ENCODE measurements around the gene KANSL1L.
A peak's percentile ranks its signal among the peaks of the same experiment; 100 is the strongest.
"Not testable (repeated sequence)": the region's sequence is repeated elsewhere in the genome, so short reads cannot be mapped to it uniquely, and the experiment has no call there.

The KANSL1L gene, protein sequence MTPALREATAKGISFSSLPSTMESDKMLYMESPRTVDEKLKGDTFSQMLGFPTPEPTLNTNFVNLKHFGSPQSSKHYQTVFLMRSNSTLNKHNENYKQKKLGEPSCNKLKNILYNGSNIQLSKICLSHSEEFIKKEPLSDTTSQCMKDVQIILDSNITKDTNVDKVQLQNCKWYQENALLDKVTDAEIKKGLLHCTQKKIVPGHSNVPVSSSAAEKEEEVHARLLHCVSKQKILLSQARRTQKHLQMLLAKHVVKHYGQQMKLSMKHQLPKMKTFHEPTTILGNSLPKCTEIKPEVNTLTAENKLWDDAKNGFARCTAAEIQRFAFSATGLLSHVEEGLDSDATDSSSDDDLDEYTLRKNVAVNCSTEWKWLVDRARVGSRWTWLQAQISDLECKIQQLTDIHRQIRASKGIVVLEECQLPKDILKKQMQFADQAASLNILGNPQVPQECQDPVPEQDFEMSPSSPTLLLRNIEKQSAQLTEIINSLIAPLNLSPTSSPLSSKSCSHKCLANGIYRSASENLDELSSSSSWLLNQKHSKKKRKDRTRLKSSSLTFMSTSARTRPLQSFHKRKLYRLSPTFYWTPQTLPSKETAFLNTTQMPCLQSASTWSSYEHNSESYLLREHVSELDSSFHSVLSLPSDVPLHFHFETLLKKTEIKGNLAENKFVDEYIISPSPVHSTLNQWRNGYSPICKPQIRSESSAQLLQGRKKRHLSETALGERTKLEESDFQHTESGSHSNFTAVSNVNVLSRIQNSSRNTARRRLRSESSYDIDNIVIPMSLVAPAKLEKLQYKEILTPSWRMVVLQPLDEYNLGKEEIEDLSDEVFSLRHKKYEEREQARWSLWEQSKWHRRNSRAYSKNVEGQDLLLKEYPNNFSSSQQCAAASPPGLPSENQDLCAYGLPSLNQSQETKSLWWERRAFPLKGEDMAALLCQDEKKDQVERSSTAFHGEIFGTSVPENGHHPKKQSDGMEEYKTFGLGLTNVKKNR

DNA sequence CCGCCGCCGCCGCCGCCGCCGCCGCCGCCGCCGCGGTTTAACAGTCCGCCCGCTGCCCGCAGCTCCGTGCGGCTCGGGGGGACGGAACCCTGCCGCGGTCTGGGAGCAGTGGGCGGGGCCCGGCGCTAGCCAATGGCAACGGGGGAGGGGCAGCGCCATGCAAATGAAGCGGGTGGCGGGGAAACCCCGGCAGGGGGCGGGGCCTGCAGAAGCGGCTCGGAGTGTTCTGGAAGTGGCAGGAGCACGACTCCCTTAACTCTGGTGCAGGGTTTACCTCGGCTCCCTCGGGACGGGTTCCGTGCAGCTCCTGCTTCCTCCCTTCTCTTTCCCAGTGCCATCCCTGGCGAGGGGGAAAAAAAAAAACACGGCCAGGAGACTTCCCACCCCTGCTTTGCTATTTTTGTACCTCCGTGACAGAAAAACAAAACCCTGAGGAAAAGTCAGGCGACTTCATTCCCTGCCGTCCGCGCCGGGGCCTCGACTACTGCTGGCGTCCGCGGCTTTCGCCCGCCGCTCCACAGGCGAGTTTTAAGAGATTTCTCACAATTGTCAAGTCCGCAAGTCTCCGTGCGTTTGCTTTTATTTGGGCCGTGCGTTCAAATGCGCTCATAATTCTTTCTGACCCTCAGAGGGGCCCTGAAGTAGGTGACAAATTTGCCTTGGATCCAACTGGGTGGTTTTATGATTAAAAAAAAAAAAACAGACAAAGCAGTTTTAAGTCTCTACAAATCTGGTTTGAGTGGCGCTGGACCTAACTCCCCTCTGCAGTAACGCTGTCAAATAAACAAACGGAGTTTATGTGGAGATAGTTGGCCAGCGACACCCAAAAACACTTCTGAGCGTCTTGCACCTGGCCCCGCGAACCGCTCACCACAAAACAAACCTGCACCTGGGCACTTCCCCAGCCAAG lies at the start of gene KANSL1L:
KANSL1L (minus strand) TSS at position 101 of the 910 bp plus-strand sequence. CDS start 16,827 bp downstream, outside the sequence.
- DNase-seq = peak; percentile 63

DNA sequence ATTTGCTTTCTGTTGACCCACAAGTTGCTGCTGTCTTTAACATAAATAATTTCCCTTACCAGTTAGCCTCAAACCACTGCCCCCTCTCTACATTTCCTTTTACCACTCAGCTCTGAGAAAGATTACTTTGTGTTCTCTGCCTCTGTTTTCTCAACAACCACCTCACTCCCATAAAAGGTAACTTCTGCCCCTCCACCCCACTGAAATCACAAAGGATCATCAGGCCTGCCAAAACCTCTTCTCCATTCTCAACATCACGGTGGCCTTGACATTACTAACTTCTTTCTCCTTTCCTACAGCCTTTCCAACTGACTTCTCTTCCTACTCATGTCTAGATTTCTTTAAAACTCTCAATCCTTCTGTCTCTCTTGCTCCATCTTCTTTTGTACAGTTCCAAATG lies 43.9 kb upstream of the KANSL1L start:
- DNase-seq = no peak

- DNase-seq = no peak
These were observed 39.0 kb upstream of the KANSL1L start for GRCh38 chr2:210210185-210210584.

GRCh38 chr2:210207929-210208328 lies 36.7 kb upstream of the KANSL1L start:
- no peak for DNase-seq

GRCh38 chr2:210203558-210203957 lies 32.3 kb upstream of the KANSL1L start:
- no peak for DNase-seq

DNA sequence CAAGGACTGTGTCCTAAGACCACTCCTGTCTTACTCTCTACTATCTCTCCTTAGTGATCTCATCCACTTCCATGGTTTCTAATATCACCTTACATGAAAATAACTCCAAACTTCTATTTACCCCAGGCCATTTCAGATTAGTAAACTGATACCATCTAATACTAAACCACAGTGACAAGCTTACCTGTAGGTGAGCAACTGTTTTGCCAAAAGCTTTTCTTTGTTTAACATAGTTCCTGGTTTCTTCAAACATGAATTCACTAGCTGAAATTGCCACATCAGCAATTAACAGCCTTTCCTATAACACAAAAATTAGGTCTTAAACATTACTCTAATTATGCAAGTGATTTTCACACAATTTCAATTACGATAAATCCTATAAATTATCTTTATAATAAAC lies 31.9 kb upstream of the KANSL1L start:
- no peak for DNase-seq

DNA sequence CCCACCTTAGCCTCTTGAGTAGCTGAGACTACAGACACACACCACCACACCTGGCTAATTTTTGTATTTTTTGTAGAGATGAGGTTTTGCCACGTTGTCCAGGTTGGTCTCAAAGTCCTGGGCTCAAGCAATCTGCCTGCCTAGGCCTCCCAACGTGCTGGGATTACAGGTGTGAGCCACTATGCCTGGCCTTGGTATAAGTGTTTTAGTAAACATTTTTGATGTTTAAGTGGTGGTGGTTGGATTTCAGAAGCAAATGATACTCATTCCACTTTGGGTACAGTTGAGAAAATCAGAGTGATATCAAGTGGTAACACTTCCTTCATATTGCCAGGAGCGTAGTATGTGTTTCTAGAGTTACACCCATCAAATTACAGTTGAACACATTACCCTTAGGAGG lies 28.6 kb upstream of the KANSL1L start:
- no peak for DNase-seq

DNA sequence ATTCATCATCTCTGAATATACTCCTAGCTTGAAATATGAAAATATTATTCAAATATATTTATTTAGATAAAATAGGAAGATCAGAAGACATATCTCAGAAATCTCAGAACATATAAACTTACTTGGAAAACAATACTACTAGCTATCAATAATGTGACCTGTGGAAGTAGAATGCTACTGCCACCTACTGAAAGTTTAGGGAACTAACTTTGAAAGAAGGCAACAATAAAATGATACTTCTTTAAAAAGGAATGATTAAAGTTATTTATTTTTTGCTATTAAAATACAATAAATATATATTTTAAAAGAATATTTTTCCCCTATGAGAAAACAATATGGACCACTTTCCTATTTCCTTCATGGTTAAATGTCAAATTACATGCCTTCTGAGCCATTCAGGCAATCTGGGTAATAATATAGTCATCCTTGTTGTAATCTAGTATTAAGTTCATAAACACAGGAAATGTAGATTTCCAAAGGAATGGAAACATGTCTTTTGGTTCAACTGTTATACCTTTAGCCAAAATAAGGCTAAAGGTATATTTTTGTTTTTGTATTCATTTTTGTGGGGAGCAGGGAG lies 28.1 kb upstream of the KANSL1L start:
- DNase-seq = no peak

- DNase-seq = no peak
These were observed 27.1 kb upstream of the KANSL1L start for GRCh38 chr2:210198326-210198725.

DNA sequence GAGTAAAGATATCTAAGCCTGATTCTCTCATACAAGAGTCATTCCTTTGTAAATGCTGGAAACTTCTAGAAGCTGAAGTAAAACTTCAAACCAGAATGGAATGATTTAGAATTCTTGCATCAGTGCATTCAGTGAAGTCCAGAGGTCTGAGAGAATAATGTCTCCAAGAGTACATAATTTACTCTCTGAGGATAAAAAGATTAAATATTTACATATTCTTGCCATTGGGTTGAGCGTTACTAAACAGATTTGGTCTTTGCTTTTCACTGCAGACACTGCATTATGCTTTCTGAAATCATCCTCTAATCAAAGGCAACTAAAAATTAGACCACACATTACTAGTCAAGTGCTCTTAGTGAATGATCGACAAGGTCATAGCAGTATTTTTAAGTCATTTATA lies 26.5 kb upstream of the KANSL1L start:
- no peak for DNase-seq

DNA sequence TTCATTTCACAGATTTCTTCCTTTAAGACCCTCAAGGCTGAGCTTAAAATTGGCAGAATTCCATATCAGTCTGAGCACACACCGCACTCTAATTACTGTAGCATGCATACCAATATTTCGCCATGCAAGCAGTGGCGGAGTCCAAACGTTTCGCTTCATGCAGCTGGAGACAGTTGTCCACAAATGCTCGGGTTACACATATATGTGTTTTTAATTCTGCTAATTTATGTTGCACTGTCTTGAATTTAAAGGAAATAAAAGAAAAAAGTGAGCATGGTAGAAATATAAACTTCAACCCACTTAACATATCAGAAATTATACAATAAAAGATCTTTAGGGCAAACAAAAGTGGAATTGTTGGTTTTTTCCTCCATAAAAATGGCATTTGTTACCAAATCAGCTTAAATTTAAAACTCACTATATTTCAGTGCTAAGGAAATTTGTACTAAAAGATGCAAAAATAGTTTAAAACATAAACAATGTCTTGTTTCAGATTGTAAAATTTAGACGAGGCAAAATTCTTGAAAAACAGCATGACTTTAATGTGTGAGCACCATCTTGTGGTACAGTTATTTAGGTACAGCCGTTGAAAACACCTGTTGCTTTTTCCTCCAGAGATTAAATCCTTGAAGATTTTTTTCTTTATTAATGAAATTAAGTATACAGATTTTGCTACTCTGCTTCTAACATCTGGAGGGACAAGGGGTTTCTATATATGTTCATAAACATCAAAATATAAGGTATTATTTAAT lies 24.1 kb upstream of the KANSL1L start:
- no peak for DNase-seq

DNA sequence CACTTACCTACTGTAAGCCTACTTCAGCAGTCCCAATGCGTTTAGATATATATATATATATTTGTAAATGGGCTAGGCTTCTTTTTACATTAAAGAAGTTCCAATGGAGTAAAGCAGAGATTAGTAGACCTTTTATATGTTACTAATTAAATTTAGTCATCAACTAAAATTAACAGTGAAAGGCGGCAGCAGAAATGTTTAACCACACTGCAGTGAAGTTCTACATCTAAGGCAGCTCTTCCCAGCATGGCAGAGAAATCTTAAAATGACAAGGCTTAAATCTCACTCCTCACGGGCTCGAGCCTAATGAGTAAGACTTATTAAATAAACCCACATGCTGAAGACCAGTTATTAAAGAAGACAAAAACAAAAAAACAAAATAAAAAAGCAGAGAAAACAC lies 19.1 kb upstream of the KANSL1L start:
- DNase-seq = no peak

GRCh38 chr2:210189452-210190138 lies 18.4 kb upstream of the KANSL1L start:
- no peak for DNase-seq

- DNase-seq = no peak
These were observed 17.5 kb upstream of the KANSL1L start for GRCh38 chr2:210188755-210189154.

GRCh38 chr2:210188190-210188589 lies 17.0 kb upstream of the KANSL1L start:
- no peak for DNase-seq

- not testable (repeated sequence) for DNase-seq
These were observed 12.7 kb upstream of the KANSL1L start for GRCh38 chr2:210183936-210184335.

DNA sequence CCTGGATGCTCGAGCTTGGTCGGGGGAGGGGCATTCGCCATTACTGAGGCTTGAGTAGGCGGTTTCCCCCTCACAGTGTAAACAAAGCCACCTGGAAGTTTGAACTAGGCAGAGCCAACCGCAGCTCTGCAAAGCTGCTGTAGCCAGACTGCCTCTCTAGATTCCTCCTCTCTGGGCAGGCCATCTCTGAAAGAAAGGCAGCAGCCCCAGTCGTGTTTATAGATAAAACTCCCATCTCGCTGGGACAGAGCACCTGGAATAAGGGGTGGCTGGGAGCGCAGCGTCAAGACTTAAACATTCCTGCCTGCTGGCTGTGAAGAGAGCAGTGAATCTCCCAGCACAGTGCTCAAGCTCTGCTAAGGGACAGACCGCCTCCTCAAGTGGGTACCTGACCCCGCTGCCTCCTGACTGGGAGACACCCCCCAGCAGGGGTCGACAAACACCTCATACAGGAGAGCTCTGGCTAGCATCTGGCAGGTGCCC lies 10.4 kb upstream of the KANSL1L start:
- DNase-seq = not testable (repeated sequence)

- not testable (repeated sequence) for DNase-seq
These were observed 9.9 kb upstream of the KANSL1L start for GRCh38 chr2:210181033-210181605.

DNA sequence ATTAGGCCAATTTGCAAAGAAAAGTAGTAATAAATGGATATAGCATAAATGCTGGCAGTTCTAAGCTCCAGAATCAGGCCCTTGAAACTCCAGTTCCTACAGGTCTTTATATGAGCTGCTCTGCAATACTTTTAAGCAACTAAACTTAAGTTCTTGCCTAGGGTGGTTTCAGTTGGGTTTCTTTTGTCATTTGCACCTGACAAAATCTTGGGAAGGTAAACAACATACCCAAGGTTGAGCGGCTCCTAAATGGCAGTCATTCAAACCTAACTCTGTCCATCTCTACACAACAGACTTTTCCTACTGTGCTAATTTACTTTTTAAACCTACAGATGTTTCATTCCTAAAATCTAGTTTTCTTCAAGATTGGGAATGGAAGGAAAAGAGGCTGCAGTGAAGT lies 9.3 kb upstream of the KANSL1L start:
- DNase-seq = no peak

GRCh38 chr2:210179351-210179990 lies 8.3 kb upstream of the KANSL1L start:
- DNase-seq = no peak

Data from 8988T (cell line).